ENCODE data around the gene IRX2.

The IRX2 gene

GRCh38 chr5:2756211-2757152, 5.0 kb upstream of the IRX2 start:
- no peak for DNase-seq (ENCODE audit: low read depth in 2 of 3, low spot score in 2 of 3)

- no peak for DNase-seq (ENCODE audit: low read depth in 2 of 3, low spot score in 2 of 3)
These were observed 4.2 kb upstream of the IRX2 start for GRCh38 chr5:2755681-2756171.

GRCh38 chr5:2755076-2755680, 3.7 kb upstream of the IRX2 start:
- no peak for DNase-seq (ENCODE audit: low read depth in 2 of 3, low spot score in 2 of 3)

GRCh38 chr5:2754581-2755075, 3.2 kb upstream of the IRX2 start:
- DNase-seq (ENCODE audit: low read depth in 2 of 3, low spot score in 2 of 3): no peak

GRCh38 chr5:2753452-2754420, 2.3 kb upstream of the IRX2 start:
- DNase-seq (ENCODE audit: low read depth in 2 of 3, low spot score in 2 of 3): no peak

- DNase-seq (ENCODE audit: low read depth in 2 of 3, low spot score in 2 of 3): no peak
These were observed 1.5 kb upstream of the IRX2 start for GRCh38 chr5:2752821-2753439.

- no peak for DNase-seq (ENCODE audit: low read depth in 2 of 3, low spot score in 2 of 3)
These were observed 763 bp upstream of the IRX2 start for GRCh38 chr5:2752059-2752820.

- DNase-seq (ENCODE audit: low read depth in 2 of 3, low spot score in 2 of 3): no peak
These were observed 566 bp downstream of the IRX2 start for GRCh38 chr5:2750758-2751464.

- no peak for DNase-seq (ENCODE audit: low read depth in 2 of 3, low spot score in 2 of 3)
These were observed 1.3 kb downstream of the IRX2 start for GRCh38 chr5:2750026-2750757.

- no peak for DNase-seq (ENCODE audit: low read depth in 2 of 3, low spot score in 2 of 3)
These were observed 1.9 kb downstream of the IRX2 start for GRCh38 chr5:2749514-2750025.

GRCh38 chr5:2748861-2749513, 2.5 kb downstream of the IRX2 start:
- DNase-seq (ENCODE audit: low read depth in 2 of 3, low spot score in 2 of 3): no peak

GRCh38 chr5:2748179-2748860, 3.2 kb downstream of the IRX2 start:
- DNase-seq (ENCODE audit: low read depth in 2 of 3, low spot score in 2 of 3): no peak

- DNase-seq (ENCODE audit: low read depth in 2 of 3, low spot score in 2 of 3): no peak
These were observed 3.9 kb downstream of the IRX2 start for GRCh38 chr5:2747363-2748162.

GRCh38 chr5:2746561-2747032, 4.9 kb downstream of the IRX2 start:
- DNase-seq (ENCODE audit: low read depth in 2 of 3, low spot score in 2 of 3): no peak

- DNase-seq (ENCODE audit: low read depth in 2 of 3, low spot score in 2 of 3): no peak
These were observed 7.0 kb downstream of the IRX2 start for GRCh38 chr5:2744485-2744884.
